B cell (primary cell): ENCODE results near the gene IKZF1. TPM values are rescaled to one million over a fixed set of nuclear protein-coding genes. Genes with fewer than 3 reads are reported as not detected.

Experiments used
- ATAC-seq: fragments of 200-7000 bp; cut with Tn5 transposase; one replicate; pipeline ENCODE4 v1.10.0; 2021; ENCODE audit warnings: low read depth, mild to moderate bottlenecking, moderate number of reproducible peaks, moderate library complexity
- CTCF ChIA-PET: fragments of 350-600 bp; sonication (Branson Sonifier 250); formaldehyde crosslinking; loops from one replicate; lab custom pipeline; 2021; ENCODE audit warnings: antibody characterized with exemption, inconsistent platforms; lab: Charles Lee
- POLR2A ChIA-PET: fragments of 350-600 bp; sonication (Branson Sonifier 250); formaldehyde crosslinking; loops from one replicate; lab custom pipeline; 2021; ENCODE audit warnings: antibody characterized with exemption; lab: Charles Lee
- DNase-seq: peaks from one replicate; pipeline ENCODE4 v3.0.0; 2013
- H2AFZ ChIP-seq: 2 replicates; pipeline ENCODE4 v1.6.1; 2012; ENCODE audit warnings: mild to moderate bottlenecking, low read depth, low read length; ENCODE audit not compliant: insufficient read depth, poor library complexity, severe bottlenecking
- H3K27ac ChIP-seq, 2 donors: 1 replicate in 1 of 2; 2 replicates in 1 of 2; pipeline ENCODE4 v1.5.1; 2012 to 2013; ENCODE audit warnings: low read length in 2 of 2, mild to moderate bottlenecking in 2 of 2, moderate library complexity in 1 of 2
- H3K27me3 ChIP-seq, 4 experiments: fragments of 200-600 bp in 1 of 4; sonication (generic) in 1 of 4; replicated peaks in 1 of 4; 1 replicate in 2 of 4; 2 replicates in 2 of 4; pipeline versions ENCODE4 v1.6.1 to v1.7.0; 2013 to 2016; ENCODE audit warnings: low read length in 3 of 4, mild to moderate bottlenecking in 2 of 4, mixed read lengths in 1 of 4, moderate library complexity in 1 of 4; ENCODE audit not compliant: insufficient read depth in 4 of 4, control insufficient read depth in 3 of 4; ENCODE audit errors: control extremely low read depth in 1 of 4
- H3K36me3 ChIP-seq, 2 experiments: replicated peaks in 1 of 2; 1 replicate in 1 of 2; 2 replicates in 1 of 2; pipeline versions ENCODE4 v1.6.1 to v1.7.1; 2013; ENCODE audit warnings: low read length in 1 of 2; ENCODE audit not compliant: insufficient read depth in 2 of 2, control insufficient read depth in 1 of 2; ENCODE audit errors: control extremely low read depth in 1 of 2, extremely low read depth in 1 of 2
- H3K4me1 ChIP-seq, 2 donors: fragments of 200-600 bp in 1 of 2; sonication (generic) in 1 of 2; 1 replicate in 1 of 2; 2 replicates in 1 of 2; pipeline versions ENCODE4 v1.5.1 to v1.6.1; 2013 to 2017; ENCODE audit warnings: low read length in 2 of 2; ENCODE audit not compliant: control insufficient read depth in 2 of 2, insufficient read depth in 2 of 2
- H3K4me2 ChIP-seq: replicated peaks from 2 replicates; pipeline ENCODE3; 2012; ENCODE audit warnings: mild to moderate bottlenecking, low read depth, low read length; ENCODE audit not compliant: poor library complexity, severe bottlenecking
- H3K4me3 ChIP-seq, 5 experiments: fragments of 200-600 bp in 1 of 5; sonication (generic) in 1 of 5; 1 replicate in 3 of 5; 2 replicates in 2 of 5; pipeline versions ENCODE4 v1.5.1 to v1.7.0; 2011 to 2016; ENCODE audit warnings: low read length in 4 of 5, mild to moderate bottlenecking in 4 of 5, low read depth in 2 of 5, control low read depth in 1 of 5, moderate library complexity in 1 of 5; ENCODE audit not compliant: insufficient read depth in 1 of 5; ENCODE audit errors: control extremely low read depth in 1 of 5, extremely low read depth in 1 of 5
- H3K79me2 ChIP-seq: fragments of 200-600 bp; sonication (generic); one replicate; pipeline ENCODE4 v1.6.0; 2016; ENCODE audit warnings: low read length; ENCODE audit not compliant: control insufficient read depth, insufficient read depth
- H3K9ac ChIP-seq: fragments of 200-600 bp; sonication (generic); 2 replicates; pipeline ENCODE4 v1.6.1; 2017; ENCODE audit warnings: mild to moderate bottlenecking, low read length, moderate library complexity
- H3K9me3 ChIP-seq, 3 donors: one replicate each; pipeline versions ENCODE4 v1.6.1 to v1.7.1; 2013; ENCODE audit warnings: low read length in 2 of 3; ENCODE audit not compliant: control insufficient read depth in 2 of 3, insufficient read depth in 1 of 3; ENCODE audit errors: control extremely low read depth in 1 of 3
- H4K20me1 ChIP-seq: 2 replicates; pipeline ENCODE4 v1.6.0; 2012; ENCODE audit warnings: mild to moderate bottlenecking, low read length; ENCODE audit not compliant: insufficient read depth, control insufficient read depth, poor library complexity, severe bottlenecking
- H3K27ac Mint-ChIP-seq: one replicate; pipeline ENCODE4 v1.8.0; 2021; ENCODE audit warnings: mixed read lengths
- H3K27me3 Mint-ChIP-seq: one replicate; pipeline ENCODE4 v1.8.0; 2021; ENCODE audit warnings: mixed read lengths
- H3K4me1 Mint-ChIP-seq: one replicate; pipeline ENCODE4 v1.8.0; 2021; ENCODE audit warnings: mixed read lengths
- H3K4me3 Mint-ChIP-seq: one replicate; pipeline ENCODE4 v1.8.0; 2021; ENCODE audit warnings: mixed read lengths
- H3K9me3 Mint-ChIP-seq: one replicate; pipeline ENCODE4 v1.8.0; 2022; ENCODE audit warnings: mixed read lengths; ENCODE audit not compliant: insufficient read depth
- CTCF ChIP-seq: fragments of 200-600 bp; IDR thresholded peaks from one replicate; pipeline ENCODE4 v1.8.0; 2022; ENCODE audit warnings: antibody characterized with exemption, mild to moderate bottlenecking
- EZH2 ChIP-seq: IDR thresholded peaks from 2 replicates; pipeline ENCODE4 v1.6.1; 2012; ENCODE audit warnings: borderline replicate concordance, low read depth, mild to moderate bottlenecking, moderate library complexity, low read length; ENCODE audit not compliant: insufficient read depth, poor library complexity, severe bottlenecking
- WGBS: methylation state at CpG from one replicate; pipeline ENCODE4 v1.1.5; 2013; ENCODE audit warnings: missing lambda C conversion rate; ENCODE audit not compliant: insufficient coverage; 5-methylcytosine and 5-hydroxymethylcytosine counted together
- intact Hi-C: fragments of 100-400 bp; cut with micrococcal nuclease; formaldehyde crosslinking; loops from one replicate; pipeline ENCODE4 v1.10.0; 2022
- polyA plus RNA-seq: library from polyadenylated mRNA; depleted of rRNA; stranded (reverse); fragments of >200 nt; gene quantifications from 2 replicates; pipeline ENCODE4 v1.2.3, GENCODE V29; 2012
- total RNA-seq, 2 donors: library from RNA; stranded (reverse); fragments of 120-200 nt in 1 of 2; gene quantifications; 1 replicate in 1 of 2; 2 replicates in 1 of 2; pipeline versions ENCODE4 v1.2.3 to v1.2.4, GENCODE V29; 2013 to 2022

IKZF1 gene
- total and polyA plus RNA-seq, 2 donors (not counting 1 experiment from before 2014, with no cell fraction given) = 199 to 254 TPM

GRCh38 chr7:50351267-50351666, 46.8 kb downstream of the IKZF1 start:
- peak overlapping the region; percentile 38 for H3K9ac ChIP-seq
- peaks cover 17% of the 10 kb centered on the region for H4K20me1 ChIP-seq
- peaks cover 100% of the 10 kb centered on the region for H3K79me2 ChIP-seq

More at GRCh38 chr7:50351267-50351666, 46.8 kb downstream of the IKZF1 start:
- peak overlapping the region; percentile 88 for H3K27ac Mint-ChIP-seq
- no peaks in the 10 kb centered on the region for H3K9me3 Mint-ChIP-seq
- intact Hi-C loops = loop anchor here (2.0 to 5.0 kb wide), 3 partner anchors 18 to 70 kb away; no protein-coding TSS in a partner anchor
- CTCF ChIA-PET = interaction anchor here (1.2 to 4.6 kb wide), 10 partner anchors 8 to 137 kb away, joined by 3 to 30 read pairs (median 6); partner anchors contain the start of gene IKZF1
- no peaks in the 10 kb centered on the region for H3K9me3 ChIP-seq
- POLR2A ChIA-PET = interaction anchor here (0.6 to 1.3 kb wide), 2 partner anchors 13 kb away, joined by 3 to 4 read pairs; no protein-coding TSS in a partner anchor
- peaks cover 89% of the 10 kb centered on the region for H3K4me1 Mint-ChIP-seq
- TF ChIP-seq EZH2 (no peak), CTCF (no peak)
- peaks cover 52 to 84% of the 10 kb centered on the region in 2 donors for H3K4me1 ChIP-seq
- peaks cover 5 to 80% of the 10 kb centered on the region in 2 experiments for H3K36me3 ChIP-seq
- WGBS = no CpG with 5 or more reads among the region's 2 CpGs
- DNase-seq (peak; percentile 32), ATAC-seq (no peak)
- H3K4me2 ChIP-seq = peak overlapping the region; percentile 57
- no peak overlapping the region for H2AFZ ChIP-seq
- H3K27me3 Mint-ChIP-seq = no peaks in the 10 kb centered on the region
- peak overlapping the region; percentile 56 to 90 for H3K27ac ChIP-seq
- peak overlapping the region in 1 of 5 experiments; percentile 17 for H3K4me3 ChIP-seq
- H3K27me3 ChIP-seq = no peaks in the 10 kb centered on the region
- peak overlapping the region; percentile 73 for H3K4me3 Mint-ChIP-seq
